ENCODE data around the gene RPL38. TPM values are rescaled to one million over a fixed set of nuclear protein-coding genes. Genes with fewer than 3 reads are reported as not detected.

The RPL38 gene
- total and polyA plus RNA-seq, 3 donors from 2014 or later, result 345 to 1,788 (median 563) TPM

- no peak for TF ChIP-seq POLR2A (IDR thresholded peaks at IDR 0.05)
- TF ChIP-seq, protein P1, sequence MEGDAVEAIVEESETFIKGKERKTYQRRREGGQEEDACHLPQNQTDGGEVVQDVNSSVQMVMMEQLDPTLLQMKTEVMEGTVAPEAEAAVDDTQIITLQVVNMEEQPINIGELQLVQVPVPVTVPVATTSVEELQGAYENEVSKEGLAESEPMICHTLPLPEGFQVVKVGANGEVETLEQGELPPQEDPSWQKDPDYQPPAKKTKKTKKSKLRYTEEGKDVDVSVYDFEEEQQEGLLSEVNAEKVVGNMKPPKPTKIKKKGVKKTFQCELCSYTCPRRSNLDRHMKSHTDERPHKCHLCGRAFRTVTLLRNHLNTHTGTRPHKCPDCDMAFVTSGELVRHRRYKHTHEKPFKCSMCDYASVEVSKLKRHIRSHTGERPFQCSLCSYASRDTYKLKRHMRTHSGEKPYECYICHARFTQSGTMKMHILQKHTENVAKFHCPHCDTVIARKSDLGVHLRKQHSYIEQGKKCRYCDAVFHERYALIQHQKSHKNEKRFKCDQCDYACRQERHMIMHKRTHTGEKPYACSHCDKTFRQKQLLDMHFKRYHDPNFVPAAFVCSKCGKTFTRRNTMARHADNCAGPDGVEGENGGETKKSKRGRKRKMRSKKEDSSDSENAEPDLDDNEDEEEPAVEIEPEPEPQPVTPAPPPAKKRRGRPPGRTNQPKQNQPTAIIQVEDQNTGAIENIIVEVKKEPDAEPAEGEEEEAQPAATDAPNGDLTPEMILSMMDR (IDR thresholded peaks at IDR 0.05), result no peak
- H3K27me3 ChIP-seq, result no peaks in the 10 kb centered on the region
- DNase-seq, result no peak
- H3K4me1 ChIP-seq, result no peaks in the 10 kb centered on the region
- H3K36me3 ChIP-seq (ENCODE audit: low read depth, missing control alignments), result no peaks in the 10 kb centered on the region
- WGBS, 2 donors, result 83 to 89% methylated on average over 9 to 21 of the region's 21 CpGs
- intact Hi-C loops (cut with DNase I; ENCODE audit: low total_unique reads), result no loop called here
- H3K4me3 ChIP-seq, result no peak overlapping the region
- H3K9me3 ChIP-seq, result no peaks in the 10 kb centered on the region
- H3K27ac ChIP-seq, result no peak overlapping the region
Observed at GRCh38 chr17:74259667-74260524, 56.4 kb downstream of the RPL38 start.

Other genes starting within 250 kb of the RPL38 start
- gene TTYH2, start 9.9 kb downstream of the RPL38 start, total RNA-seq, result 10 to 100 TPM; 69.7 to 73.5 TPM
- gene TTYH2, start 9.9 kb downstream of the RPL38 start, polyA plus RNA-seq (ENCODE audit: insufficient read depth, low read depth, low replicate concordance), result 52.7 TPM
- 10 to 100 TPM; 19.6 to 26.9 TPM for gene DNAI2, start 70.6 kb downstream of the RPL38 start, total RNA-seq
- 80.5 TPM for gene DNAI2, start 70.6 kb downstream of the RPL38 start, polyA plus RNA-seq (ENCODE audit: insufficient read depth, low read depth, low replicate concordance)
- gene KIF19, start 122.5 kb downstream of the RPL38 start, total RNA-seq, result 1 to 10 TPM; 3.0 to 3.3 TPM
- 2.0 TPM for gene KIF19, start 122.5 kb downstream of the RPL38 start, polyA plus RNA-seq (ENCODE audit: insufficient read depth, low read depth, low replicate concordance)
- gene BTBD17, start 158.2 kb downstream of the RPL38 start, total RNA-seq, result 1 to 10 TPM in 1 of 2 donors, under 1 TPM in 1; 0.79 to 1.2 TPM
- not detected for gene BTBD17, start 158.2 kb downstream of the RPL38 start, polyA plus RNA-seq (ENCODE audit: insufficient read depth, low read depth, low replicate concordance)
- gene GPR142, start 163.8 kb downstream of the RPL38 start, total RNA-seq, result under 1 TPM; 0.55 to 0.87 TPM
- gene GPR142, start 163.8 kb downstream of the RPL38 start, polyA plus RNA-seq (ENCODE audit: insufficient read depth, low read depth, low replicate concordance), result 0.51 TPM
- gene GPRC5C, start 228.4 kb downstream of the RPL38 start, total RNA-seq, result 10 to 100 TPM in 1 of 2 donors, 1 to 10 TPM in 1; 6.8 to 19.0 TPM
- gene GPRC5C, start 228.4 kb downstream of the RPL38 start, polyA plus RNA-seq (ENCODE audit: insufficient read depth, low read depth, low replicate concordance), result 14.1 TPM

Measured in testis (tissue), 3 donors.